Endothelial cell of hepatic sinusoid (primary cell): ENCODE measurements around the gene PRKAR2B.
"Not testable (repeated sequence)": the region's sequence is repeated elsewhere in the genome, so short reads cannot be mapped to it uniquely, and the experiment has no call there.

Experiments used
- in situ Hi-C: cut with HindIII; loops from 2 replicates; pipeline ENCODE4 v1.10.0; 2017; ENCODE audit warnings: low sequenced_read_pairs

The PRKAR2B gene

DNA sequence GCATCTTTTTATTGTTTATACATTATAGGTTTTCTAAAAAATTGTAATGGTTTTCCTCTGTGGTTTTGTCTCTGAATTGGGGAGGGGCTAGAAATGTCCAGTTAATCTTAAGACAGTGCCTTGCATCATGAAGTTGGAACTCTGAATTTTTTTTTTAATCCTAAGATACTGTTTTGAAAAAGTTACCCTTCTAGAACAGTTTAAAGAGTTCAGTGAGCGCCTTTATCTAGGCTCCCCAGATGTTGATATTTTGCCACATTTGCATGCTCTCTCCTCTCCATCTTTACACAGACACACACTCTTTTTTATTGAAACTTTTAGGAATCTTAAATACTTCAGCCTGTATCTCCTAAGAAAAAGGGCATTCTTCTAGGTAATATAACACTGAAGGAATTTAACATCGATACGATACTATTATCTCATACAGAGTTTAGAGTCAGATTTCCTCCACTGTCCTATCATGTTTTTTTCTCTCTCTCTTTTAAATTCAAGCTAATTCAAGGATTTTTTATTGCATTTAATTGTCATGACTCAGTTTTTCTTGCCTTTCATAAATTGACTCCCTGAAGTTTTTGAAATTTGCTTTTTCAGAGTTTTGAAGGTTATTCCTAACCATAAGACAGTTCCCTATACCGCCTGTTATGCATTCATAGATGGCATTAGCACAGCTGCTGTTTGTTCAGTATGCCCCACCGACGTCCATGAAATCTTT is 31.5 kb downstream of the PRKAR2B start:
- in situ Hi-C loops = no loop called here

GRCh38 chr7:107076781-107077698 is 32.5 kb downstream of the PRKAR2B start:
- in situ Hi-C loops = no loop called here

- in situ Hi-C loops = no loop called here
Observed at GRCh38 chr7:107077699-107078516, 33.4 kb downstream of the PRKAR2B start.

GRCh38 chr7:107078517-107078966 is 34.0 kb downstream of the PRKAR2B start:
- in situ Hi-C loops = no loop called here

- in situ Hi-C loops = no loop called here
Observed at GRCh38 chr7:107079212-107079940, 34.9 kb downstream of the PRKAR2B start.

GRCh38 chr7:107080099-107080505 is 35.6 kb downstream of the PRKAR2B start:
- in situ Hi-C loops = no loop called here

DNA sequence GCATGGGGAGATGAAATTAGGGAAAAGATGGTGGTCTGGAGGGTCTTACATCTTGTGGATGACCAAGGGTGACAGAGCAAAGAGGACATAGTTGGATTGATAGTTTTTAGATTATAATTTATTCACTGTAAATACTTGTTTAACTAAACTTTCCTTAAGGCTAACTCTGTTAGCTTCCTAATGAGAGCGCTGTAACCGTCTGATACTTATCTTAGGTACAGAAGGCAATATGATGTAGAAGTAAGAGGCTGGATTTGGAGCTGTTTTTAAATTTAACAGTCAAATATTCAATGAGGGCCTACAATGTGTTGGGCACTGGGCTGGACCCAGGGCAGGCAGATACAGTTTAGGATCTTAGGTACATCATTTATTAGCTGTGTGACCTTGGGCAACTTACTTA is 36.0 kb downstream of the PRKAR2B start:
- in situ Hi-C loops = no loop called here

- in situ Hi-C loops = no loop called here
Observed at GRCh38 chr7:107085180-107085579, 40.7 kb downstream of the PRKAR2B start.

DNA sequence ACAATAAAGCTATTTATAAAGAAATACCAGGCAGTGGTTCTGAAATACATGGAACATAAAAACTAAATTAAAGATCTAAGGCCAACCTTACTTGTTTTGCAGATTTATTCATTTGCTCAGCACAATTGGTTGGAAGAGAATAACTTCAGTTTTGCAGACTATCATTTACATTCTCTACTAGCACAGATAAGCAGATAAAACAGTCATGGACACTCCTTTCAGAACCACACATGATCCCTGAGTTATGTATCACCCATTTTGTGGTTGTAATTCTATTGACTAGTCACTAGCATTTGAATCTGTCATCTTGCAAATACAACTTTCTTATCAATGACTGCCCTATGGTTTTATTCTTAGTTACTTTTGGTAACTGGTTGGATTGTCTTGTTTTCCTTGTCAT is 45.1 kb downstream of the PRKAR2B start:
- in situ Hi-C loops = no loop called here

DNA sequence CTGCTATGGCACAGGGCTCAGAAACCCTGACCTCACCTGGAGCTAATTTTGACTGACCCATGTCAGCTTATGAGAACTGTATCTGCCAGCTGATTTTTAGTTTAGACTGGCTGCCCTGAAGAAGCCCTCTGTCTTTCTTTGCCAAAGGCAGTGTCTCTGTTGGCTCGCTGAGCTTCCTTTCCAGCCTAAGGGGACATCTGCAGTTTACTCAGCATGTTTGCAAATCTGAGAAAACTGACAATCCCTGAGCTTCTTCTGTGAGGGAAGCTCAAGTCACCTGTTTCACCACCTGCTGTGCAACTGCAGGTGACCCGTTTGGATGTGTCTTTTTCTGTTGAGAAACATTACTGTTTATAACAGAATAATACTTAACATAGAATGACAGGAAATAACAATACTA is 46.0 kb downstream of the PRKAR2B start:
- in situ Hi-C loops = no loop called here

DNA sequence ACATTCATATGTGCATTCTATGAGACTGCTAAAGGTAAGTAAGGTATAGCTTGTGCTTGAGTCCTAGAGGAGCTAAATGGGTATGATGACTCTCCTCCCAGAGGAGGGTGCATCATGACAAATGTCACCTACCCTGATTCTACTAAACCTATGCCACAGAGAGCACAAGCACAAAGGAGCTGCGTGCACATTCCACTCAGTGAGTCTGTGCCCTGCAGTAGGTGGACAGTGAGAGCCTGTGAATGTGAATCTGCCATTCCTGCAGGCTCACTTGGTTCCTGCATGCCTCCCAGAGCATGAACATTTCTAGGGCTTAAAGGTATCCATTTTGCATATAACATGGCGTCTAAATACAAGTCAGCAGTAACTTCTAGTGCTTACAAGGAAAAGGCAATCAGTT is 46.8 kb downstream of the PRKAR2B start:
- in situ Hi-C loops = no loop called here

GRCh38 chr7:107093671-107094070 is 49.2 kb downstream of the PRKAR2B start:
- in situ Hi-C loops = not testable (repeated sequence)

- in situ Hi-C loops = not testable (repeated sequence)
Observed at GRCh38 chr7:107099154-107099553, 54.6 kb downstream of the PRKAR2B start.

DNA sequence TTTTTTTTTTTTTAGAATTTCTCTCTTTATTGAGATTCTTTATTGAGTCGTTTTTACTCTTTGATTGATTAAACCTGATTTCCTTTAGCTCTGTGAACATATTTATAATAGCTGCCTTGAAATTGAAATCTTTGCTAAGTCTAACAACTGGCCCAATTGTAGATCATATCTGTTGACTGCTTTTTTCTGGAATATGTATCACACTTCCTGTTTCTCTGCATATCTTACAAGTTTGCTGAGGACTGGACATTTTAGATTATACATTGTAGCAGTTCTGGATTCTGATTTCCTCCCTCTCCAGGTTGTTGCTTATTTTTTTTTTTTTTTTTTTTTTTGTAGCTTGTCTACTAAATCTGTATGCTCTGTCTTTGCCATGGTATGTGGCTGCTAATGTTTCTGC is 56.3 kb downstream of the PRKAR2B start:
- in situ Hi-C loops = no loop called here

GRCh38 chr7:107103369-107103768 is 58.9 kb downstream of the PRKAR2B start:
- in situ Hi-C loops = no loop called here

- in situ Hi-C loops = no loop called here
Observed at GRCh38 chr7:107104801-107105200, 60.3 kb downstream of the PRKAR2B start.

DNA sequence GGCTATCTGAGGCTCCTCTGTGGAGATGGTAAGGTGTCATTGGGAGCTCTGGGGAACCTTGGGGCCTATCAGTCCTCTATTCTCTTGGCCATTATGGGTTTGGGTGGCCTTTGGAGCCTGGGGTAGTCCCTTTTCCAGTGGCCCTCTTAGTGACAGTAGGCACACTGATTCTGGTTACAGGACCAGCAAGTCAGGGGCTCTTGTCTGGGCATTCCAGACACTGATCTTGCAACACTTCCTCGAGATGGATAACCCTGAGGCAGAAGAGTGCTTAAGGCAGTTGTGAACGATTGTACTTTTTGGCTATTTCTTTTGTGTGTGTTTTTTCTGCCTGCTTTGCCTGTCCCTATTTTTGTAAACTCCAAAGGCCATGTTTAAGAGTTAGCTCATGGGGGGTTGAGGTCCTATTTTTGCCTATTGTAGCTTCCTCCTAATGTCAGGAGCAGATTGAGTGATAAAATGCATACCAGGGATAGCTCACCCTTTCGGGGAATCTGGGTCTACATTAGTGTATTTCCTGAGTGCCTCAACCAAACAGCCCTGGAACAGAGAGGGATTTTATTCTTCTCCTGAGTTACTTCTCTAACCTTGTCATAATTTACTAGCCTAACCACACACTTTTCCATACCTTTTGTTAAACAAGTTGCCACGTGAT is 61.2 kb downstream of the PRKAR2B start:
- in situ Hi-C loops = no loop called here

GRCh38 chr7:107108793-107109371 is 64.4 kb downstream of the PRKAR2B start:
- in situ Hi-C loops = no loop called here

GRCh38 chr7:107109955-107110354 is 65.5 kb downstream of the PRKAR2B start:
- in situ Hi-C loops = no loop called here

DNA sequence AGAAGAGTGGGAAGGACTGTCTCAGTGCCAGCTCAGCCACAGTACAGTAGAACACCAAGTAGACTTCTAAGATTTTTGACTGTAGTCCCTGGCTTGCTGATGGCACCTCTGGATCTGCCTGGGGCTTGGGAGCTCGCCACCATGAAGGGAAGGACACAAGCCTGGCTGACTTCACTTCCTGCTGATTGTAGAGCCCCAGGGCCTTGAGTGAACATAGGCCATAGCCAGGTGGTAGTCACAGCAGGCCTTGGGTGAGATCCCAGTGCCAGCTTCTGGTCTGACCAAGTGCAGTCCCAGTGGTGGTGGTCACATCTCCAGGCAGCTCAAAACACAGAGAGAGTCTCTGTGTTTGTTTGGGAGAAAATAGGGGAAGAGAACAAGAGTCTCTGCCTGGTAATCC is 66.7 kb downstream of the PRKAR2B start:
- in situ Hi-C loops = no loop called here
